Motor neuron (in vitro differentiated cells): ENCODE measurements around the gene SPAG9. TPM values are rescaled to one million over a fixed set of nuclear protein-coding genes. Genes with fewer than 3 reads are reported as not detected.
A peak's percentile ranks its signal among the peaks of the same experiment; 100 is the strongest.

Experiments
- ATAC-seq, 8 experiments: fragments of 200-7000 bp; cut with Tn5 transposase; replicated peaks in 6 of 8; 2 replicates each; pipeline ENCODE4 v1.8.0; 2021; ENCODE audit warnings: mild to moderate bottlenecking in 8 of 8, moderate library complexity in 8 of 8
- H3K27ac ChIP-seq, 2 donors: fragments of 250-450 bp; sonication (Bioruptor Pico); 2 replicates each; pipeline ENCODE4 v1.9.0; 2021; ENCODE audit warnings: antibody characterized with exemption in 2 of 2, mild to moderate bottlenecking in 2 of 2, moderate library complexity in 1 of 2
- H3K4me1 ChIP-seq, 2 donors: fragments of 250-450 bp; sonication (Bioruptor Pico); replicated peaks in 1 of 2; 2 replicates each; pipeline ENCODE4 v1.6.1; 2021; ENCODE audit warnings: antibody characterized with exemption in 2 of 2, mild to moderate bottlenecking in 2 of 2, moderate library complexity in 1 of 2
- H3K4me3 ChIP-seq, 5 donors: fragments of 250-450 bp; sonication (Bioruptor Pico); 2 replicates each; pipeline ENCODE4 v1.9.0; 2021; ENCODE audit warnings: antibody characterized with exemption in 5 of 5, mild to moderate bottlenecking in 5 of 5, moderate library complexity in 4 of 5
- WGBS, 10 experiments: fragments of 450-650 bp; shearing (Covaris generic); methylation state at CpG; one replicate each; pipeline ENCODE4 v1.0.0; 2022; 5-methylcytosine and 5-hydroxymethylcytosine counted together
- in situ Hi-C, 9 experiments: fragments of 400-800 bp; cut with MboI; loops; one replicate each; pipeline ENCODE4 v1.15.0; 2021; ENCODE audit warnings: low sequenced_read_pairs in 9 of 9, low pct_unique_long_range_greater_than_20kb in 2 of 9; ENCODE audit not compliant: unreplicated experiment in 9 of 9
- total RNA-seq, 8 experiments: library from RNA; unstranded; fragments of 300-600 nt; gene quantifications; 2 replicates each; pipeline versions ENCODE4 v1.2.3 to v1.2.4, GENCODE V29; 2022

SPAG9 gene
- total RNA-seq, 8 experiments from 2014 or later: 94.7 to 214 (median 139) TPM

DNA sequence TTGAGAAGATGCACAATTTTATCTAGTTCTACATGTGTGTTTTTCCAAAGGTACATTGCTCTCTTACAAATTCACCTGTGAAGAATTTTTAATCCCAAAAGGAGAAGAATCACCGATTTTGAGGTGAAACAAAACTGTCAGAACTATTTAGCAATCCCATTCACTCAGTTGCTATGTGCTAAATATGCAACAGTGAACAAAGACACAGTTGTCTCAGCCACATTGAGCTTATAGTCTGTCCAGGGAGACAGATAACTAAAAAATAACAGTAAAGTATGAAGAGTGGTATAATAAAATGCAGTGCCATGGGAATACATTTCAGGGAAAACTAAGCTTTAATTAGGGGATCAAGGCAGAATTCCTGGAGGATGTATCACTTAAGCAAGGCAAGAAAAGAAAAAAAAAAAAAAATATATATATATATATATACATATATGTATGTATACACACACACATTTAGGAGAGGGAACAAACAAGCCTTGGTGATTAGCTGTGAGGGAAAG lies 110.4 kb downstream of the SPAG9 start:
- H3K4me1 ChIP-seq: peaks cover 2 to 4% of the 10 kb centered on the region in 2 donors
- peak in 2 of 8 experiments; percentile 28 to 75 for ATAC-seq
- no peak overlapping the region for H3K27ac ChIP-seq
- 60 to 100% (median 91%) methylated on average over 1 of the region's 1 CpG; no CpG with 5 or more reads in 1 of the 10 experiments for WGBS, 10 experiments
- no peak overlapping the region for H3K4me3 ChIP-seq
- in situ Hi-C loops: no loop called here

DNA sequence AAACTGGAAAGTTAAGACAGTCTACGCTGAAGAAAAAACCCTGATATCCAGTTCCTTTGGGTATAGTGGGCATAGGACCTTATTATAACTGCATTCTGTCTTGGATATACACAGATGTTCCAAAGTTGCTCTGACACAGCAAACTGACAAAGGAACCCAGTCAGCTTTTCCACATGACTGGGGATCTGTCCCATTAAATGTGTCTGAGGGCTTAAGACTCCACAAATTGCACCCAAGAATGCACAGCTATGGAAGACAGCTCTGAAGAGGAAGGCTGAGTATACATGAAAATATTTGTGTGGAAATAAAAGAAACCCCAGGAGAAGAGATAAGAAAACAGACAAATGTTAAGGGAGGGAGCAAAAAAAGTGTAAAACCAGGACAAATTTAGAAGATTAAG lies 114.1 kb downstream of the SPAG9 start:
- H3K4me1 ChIP-seq: no peaks in the 10 kb centered on the region
- ATAC-seq: no peak
- H3K27ac ChIP-seq: no peak overlapping the region
- in situ Hi-C loops: loop anchor here in 2 of 9 experiments (10.0 kb wide), 1 partner anchor 148 kb away; the partner anchor contains the start of gene NME1 (in 2 of the 2)
- no peak overlapping the region for H3K4me3 ChIP-seq
- WGBS, 10 experiments: 90 to 100% (median 100%) methylated on average over 1 of the region's 1 CpG; no CpG with 5 or more reads in 2 of the 10 experiments

DNA sequence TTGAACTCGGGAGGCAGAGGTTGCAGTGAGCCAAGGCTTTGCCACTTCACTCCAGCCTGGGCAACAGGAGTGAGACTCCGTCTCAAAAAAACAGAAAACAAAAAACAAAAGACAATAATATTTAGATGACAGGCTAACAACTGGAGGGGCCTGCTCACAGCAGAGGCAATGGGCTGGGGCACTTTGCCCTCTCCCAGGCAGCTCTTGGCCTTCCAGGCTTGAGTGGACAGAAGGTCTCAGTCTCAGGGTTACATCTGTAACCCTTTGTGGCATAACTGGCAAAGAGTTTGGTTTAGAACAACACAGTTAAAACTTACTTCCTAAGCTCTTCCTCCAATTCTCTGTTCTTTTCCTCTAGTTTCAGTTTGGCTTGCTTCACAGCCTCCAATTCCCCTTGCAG lies 114.9 kb downstream of the SPAG9 start:
- H3K27ac ChIP-seq: no peak overlapping the region
- ATAC-seq: no peak
- WGBS, 10 experiments: 80 to 93% (median 83%) methylated on average over 1 to 2 of the region's 2 CpGs; no CpG with 5 or more reads in 7 of the 10 experiments
- H3K4me3 ChIP-seq: no peak overlapping the region
- in situ Hi-C loops: loop anchor here in 2 of 9 experiments (10.0 kb wide), 1 partner anchor 149 kb away; the partner anchor contains the start of gene NME1 (in 2 of the 2)
- H3K4me1 ChIP-seq: no peaks in the 10 kb centered on the region

DNA sequence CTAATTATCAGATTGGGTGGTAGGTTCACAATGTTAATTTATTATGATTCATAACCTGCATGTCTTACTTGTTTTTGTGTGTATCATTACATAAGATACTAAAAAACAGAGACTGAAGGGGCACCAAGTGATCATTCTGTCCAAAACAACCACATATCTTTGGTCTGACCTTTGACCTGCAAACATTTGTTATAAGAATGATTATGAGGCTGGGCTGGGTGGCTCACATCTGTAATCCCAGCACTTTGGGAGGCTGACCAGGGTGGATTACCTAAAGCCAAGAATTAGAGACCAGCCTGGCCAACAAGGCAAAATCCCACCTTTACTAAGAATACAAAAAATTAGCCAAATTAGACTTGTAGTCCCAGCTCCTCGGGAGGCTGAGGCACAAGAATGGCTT lies 116.4 kb downstream of the SPAG9 start:
- WGBS, 10 experiments: 75 to 100% (median 100%) methylated on average over 1 of the region's 1 CpG; no CpG with 5 or more reads in 5 of the 10 experiments
- no peak for ATAC-seq
- Histone ChIP-seq H3K4me3 (no peak overlapping the region), H3K27ac (no peak overlapping the region), H3K4me1 (no peaks in the 10 kb centered on the region)
- in situ Hi-C loops: loop anchor here in 2 of 9 experiments (10.0 kb wide), 1 partner anchor 151 kb away; the partner anchor contains the start of gene NME1 (in 2 of the 2)

DNA sequence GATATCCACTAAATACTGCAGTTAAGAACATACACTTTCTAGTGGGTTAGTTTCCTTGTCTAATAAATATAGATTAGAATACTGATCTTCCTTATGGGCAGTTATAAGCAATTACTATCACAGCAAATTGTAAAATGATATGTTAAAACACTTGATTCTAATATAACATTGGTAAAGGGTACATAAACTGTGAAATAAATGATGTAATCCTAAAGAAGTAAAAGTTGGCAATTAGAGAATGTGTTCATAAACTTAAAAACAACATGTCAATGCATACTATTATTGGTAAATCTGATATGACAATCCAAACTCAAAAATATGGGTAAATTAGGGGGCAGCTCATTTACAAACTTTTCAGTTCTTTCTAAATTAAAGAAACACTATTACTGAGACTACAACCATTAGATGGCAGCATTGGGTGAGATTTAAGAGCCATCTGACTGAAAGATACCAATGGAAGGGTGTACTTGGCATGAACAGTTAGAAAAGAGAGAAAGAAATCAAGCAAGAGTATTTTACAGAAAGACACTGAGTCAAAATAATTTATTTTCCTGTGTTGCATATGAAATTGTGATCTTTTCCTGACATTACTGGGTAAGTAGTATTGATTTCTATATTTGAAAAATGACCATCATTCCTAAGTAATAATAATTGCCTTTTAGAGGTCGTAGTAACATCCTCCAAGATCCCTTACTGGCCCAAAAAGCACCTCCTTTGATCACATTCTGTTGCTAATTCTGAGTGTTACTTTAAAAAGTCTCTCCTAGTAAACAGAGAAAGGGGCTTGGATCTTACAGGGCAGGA lies 119.6 kb downstream of the SPAG9 start:
- H3K4me1 ChIP-seq: no peaks in the 10 kb centered on the region
- H3K27ac ChIP-seq: no peak overlapping the region
- in situ Hi-C loops: loop anchor here in 2 of 9 experiments (10.0 kb wide), 1 partner anchor 154 kb away; the partner anchor contains the start of gene NME1 (in 2 of the 2)
- no peak overlapping the region for H3K4me3 ChIP-seq
- 80 to 100% (median 100%) methylated on average over 1 of the region's 1 CpG; no CpG with 5 or more reads in 3 of the 10 experiments for WGBS, 10 experiments
- ATAC-seq: peak in 5 of 8 experiments; percentile 48 to 71 (median 55)

DNA sequence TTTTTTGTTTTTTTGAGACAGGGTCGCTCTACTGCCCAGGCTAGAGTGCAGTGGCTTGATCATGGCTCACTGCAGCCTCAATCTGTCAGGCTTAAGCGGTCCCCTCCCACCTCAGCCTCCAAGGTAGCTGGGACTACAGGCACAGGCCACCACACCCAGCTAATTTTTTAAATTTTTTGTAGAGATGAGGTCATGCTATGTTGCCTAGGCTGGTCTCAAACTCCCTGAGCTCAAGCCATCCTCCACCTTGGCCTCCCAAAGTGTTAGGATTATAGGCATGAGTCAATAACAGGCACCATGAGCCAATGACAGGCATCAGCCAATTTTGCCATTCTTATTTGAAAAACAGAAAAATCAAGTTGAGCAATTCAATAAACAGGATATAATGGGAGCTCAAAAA lies 125.0 kb downstream of the SPAG9 start:
- WGBS, 10 experiments: 80 to 100% (median 100%) methylated on average over 1 to 2 of the region's 2 CpGs; no CpG with 5 or more reads in 2 of the 10 experiments
- Histone ChIP-seq H3K27ac (no peak overlapping the region), H3K4me1 (no peaks in the 10 kb centered on the region), H3K4me3 (no peak overlapping the region)
- in situ Hi-C loops: no loop called here
- peak in 2 of 8 experiments; percentile 40 to 62 for ATAC-seq

DNA sequence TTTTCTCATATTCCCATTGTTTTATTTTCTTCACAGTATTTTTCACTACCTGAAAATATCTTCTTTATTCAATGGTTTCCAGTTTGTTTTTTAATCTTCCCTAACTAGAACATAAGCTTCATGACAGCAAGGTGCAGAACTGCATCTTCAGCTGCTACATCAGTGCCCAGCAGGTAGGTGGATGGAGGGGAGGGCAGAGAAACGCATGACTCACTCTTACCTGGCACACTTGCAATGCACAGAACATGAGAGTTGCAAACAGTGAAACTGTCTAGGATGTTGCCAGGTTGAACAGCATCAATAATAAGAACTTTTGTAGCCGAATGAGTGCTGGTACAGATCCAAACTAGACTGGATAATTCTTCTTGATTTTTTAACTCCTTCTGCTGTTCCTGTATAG lies 127.1 kb downstream of the SPAG9 start:
- H3K4me3 ChIP-seq: no peak overlapping the region
- ATAC-seq: no peak
- in situ Hi-C loops: no loop called here
- 49 to 100% (median 88%) methylated on average over 1 to 2 of the region's 2 CpGs; no CpG with 5 or more reads in 1 of the 10 experiments for WGBS, 10 experiments
- no peak overlapping the region for H3K27ac ChIP-seq
- H3K4me1 ChIP-seq: no peaks in the 10 kb centered on the region

DNA sequence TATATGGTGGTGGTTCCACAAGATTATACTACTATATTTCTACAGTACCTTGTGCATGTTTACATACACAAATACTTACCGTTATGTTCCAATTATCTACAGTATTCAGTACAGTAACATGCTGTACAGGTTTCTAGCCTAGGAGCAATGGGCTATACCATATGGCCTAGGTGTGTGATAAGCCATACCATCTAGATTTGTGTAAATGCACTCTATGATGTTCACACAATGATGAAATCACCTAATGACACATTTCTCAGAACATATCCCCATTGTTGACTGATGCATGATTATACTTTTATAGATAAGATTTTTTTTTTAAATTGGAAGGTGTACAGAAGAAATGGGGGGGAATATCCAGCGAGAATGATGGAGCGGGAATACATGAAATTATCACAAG lies 131.5 kb downstream of the SPAG9 start:
- Histone ChIP-seq H3K4me3 (no peak overlapping the region), H3K27ac (no peak overlapping the region), H3K4me1 (no peaks in the 10 kb centered on the region)
- WGBS, 10 experiments: 80 to 100% (median 100%) methylated on average over 1 to 3 of the region's 3 CpGs; no CpG with 5 or more reads in 1 of the 10 experiments
- in situ Hi-C loops: no loop called here
- no peak for ATAC-seq

DNA sequence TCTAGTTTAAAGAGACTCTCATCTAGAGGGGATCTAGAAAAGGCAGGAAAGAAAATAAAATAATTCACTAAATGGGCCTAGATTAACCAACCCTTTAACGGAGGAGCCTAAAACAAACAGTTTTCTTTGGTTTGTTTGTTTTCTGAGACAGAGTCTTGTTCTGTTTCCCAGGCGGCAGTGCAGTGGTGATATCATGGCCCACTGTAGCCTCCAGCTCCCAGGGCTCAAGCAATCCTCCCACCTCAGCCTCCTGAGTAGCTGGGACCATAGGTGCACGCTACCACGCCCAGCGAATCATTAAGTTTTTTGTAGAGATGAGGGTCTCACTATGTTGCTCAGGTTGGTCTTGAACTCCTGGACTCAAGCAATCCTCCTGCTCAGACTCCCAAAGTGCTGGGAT lies 132.2 kb downstream of the SPAG9 start:
- in situ Hi-C loops: no loop called here
- 71 to 100% (median 92%) methylated on average over 1 to 5 of the region's 5 CpGs; no CpG with 5 or more reads in 1 of the 10 experiments for WGBS, 10 experiments
- Histone ChIP-seq H3K27ac (no peak overlapping the region), H3K4me1 (no peaks in the 10 kb centered on the region), H3K4me3 (no peak overlapping the region)
- ATAC-seq: no peak

DNA sequence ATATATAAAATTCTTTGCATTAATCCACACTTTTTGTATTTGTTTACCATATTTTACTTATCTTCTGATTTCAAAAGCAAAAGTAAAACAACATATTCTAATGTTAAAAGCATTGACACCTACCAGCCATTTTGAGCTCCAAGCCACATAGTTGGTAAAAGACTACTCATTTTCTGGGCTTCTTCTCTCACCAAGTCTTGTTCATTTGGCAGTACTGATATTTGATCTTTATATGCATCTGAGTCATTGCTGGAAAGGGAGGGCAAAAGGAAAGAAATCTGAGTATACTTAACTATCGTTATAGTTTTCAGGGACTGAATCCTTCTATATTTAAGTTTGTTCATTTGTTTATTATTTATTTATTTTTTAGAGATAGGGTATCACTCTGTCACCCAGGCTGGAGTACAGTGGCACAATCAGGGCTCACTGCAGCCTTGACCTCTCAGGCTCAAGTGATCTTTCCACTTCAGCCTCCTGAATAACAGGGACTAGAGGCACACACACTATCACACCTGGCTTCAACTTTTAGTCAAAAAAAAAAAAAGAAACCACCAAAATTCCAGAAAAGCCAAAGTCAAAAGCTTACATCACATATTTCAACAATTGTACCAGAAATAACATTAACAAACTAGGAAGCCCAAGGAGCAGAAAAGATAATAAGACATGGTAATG lies 133.5 kb downstream of the SPAG9 start:
- Histone ChIP-seq H3K4me1 (no peaks in the 10 kb centered on the region), H3K27ac (no peak overlapping the region), H3K4me3 (no peak overlapping the region)
- in situ Hi-C loops: no loop called here
- WGBS, 10 experiments: 0 to 100% (median 91%) methylated on average over 1 of the region's 1 CpG; no CpG with 5 or more reads in 1 of the 10 experiments
- peak in 1 of 8 experiments; percentile 86 for ATAC-seq

DNA sequence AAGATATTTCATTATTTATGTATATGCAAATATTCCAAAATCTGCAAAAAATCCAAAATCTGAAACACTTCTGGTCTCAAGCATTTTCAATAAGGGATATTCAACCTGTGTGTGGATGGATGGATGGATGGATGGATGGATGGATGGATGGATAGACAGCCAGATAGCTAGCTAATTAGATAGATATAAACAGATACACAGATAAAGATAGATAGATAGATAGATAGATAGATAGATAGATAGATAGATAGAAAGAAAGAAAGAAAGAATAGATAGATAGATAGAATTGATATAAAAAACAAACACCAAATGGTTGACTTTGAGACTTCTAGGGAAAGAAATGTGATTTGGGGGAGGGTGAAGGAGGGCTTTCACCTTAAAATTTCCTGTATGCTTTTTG lies 139.4 kb downstream of the SPAG9 start:
- Histone ChIP-seq H3K4me1 (no peaks in the 10 kb centered on the region), H3K4me3 (no peak overlapping the region), H3K27ac (no peak overlapping the region)
- no peak for ATAC-seq
- in situ Hi-C loops: no loop called here

DNA sequence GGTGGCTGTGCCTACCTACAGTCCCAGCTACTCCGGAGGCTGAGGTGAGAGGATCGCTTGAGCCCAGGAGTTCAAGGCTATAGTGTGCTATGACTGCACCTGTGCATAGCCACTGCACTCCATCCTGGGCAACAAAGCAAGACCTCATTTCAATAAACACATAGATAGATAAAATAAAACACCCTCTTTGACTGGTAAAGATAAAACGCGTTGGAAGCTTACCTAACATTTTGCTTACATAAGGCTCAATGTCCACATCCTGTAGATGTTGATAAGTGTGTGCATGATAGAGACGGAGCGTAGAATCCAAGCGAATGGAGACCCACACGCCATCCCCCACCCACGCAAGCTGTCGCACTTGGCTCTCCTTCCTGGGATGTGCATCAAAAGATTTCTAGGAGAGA lies 141.1 kb downstream of the SPAG9 start:
- Histone ChIP-seq H3K27ac (no peak overlapping the region), H3K4me1 (no peaks in the 10 kb centered on the region), H3K4me3 (no peak overlapping the region)
- ATAC-seq: no peak
- in situ Hi-C loops: no loop called here
- 93 to 100% (median 97%) methylated on average over 1 to 10 of the region's 10 CpGs; no CpG with 5 or more reads in 2 of the 10 experiments for WGBS, 10 experiments
